Measurements from ENCODE around the gene OR4F15.
"Not testable (repeated sequence)": the region's sequence is repeated elsewhere in the genome, so short reads cannot be mapped to it uniquely, and the experiment has no call there.

The OR4F15 gene

DNA sequence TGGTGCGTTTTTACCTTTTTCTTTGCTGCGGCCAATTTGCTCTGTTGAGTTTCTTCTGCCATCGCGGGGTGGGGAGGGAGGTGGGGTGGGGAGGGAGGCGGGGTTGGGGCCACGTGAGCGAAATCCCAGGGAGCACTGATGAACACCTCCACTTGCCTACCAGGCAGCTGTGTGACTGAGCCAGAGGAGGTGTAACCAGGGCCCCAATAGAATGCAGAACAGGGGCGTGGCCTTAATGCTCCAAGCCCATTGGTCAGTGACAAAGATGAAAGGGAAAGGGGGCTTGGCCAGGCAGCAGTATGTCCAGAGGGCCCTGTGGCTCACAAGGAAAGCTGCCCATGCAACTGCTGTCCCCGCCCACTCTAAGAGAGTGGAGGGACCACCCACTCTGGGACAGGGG lies 30.1 kb upstream of the OR4F15 start:
- Histone ChIP-seq H3K27ac (ENCODE audit: low read depth, low read length) (no peak overlapping the region), H3K4me1 (ENCODE audit: control insufficient read depth, low read length) (no peaks in the 10 kb centered on the region), H3K36me3 (ENCODE audit: control insufficient read depth, low read length) (no peaks in the 10 kb centered on the region), H3K9me2 (replicated peaks; ENCODE audit: control insufficient read depth, low read length) (no peaks in the 10 kb centered on the region), H3F3A (ENCODE audit: control insufficient read depth, insufficient read depth) (no peaks in the 10 kb centered on the region), H3K4me3 (ENCODE audit: low read length) (no peak overlapping the region), H3K4me2 (ENCODE audit: low read length) (no peak overlapping the region), H3K79me2 (ENCODE audit: control insufficient read depth, low read length) (no peaks in the 10 kb centered on the region), H3K9me3 (ENCODE audit: control insufficient read depth, insufficient read depth, low read length) (no peaks in the 10 kb centered on the region), H4K20me1 (ENCODE audit: control insufficient read depth, insufficient read depth, low read depth, low read length) (no peaks in the 10 kb centered on the region), H3K27me3 (ENCODE audit: control insufficient read depth, low read length) (peaks cover 6% of the 10 kb centered on the region; the same call in 1 of the 2 replicates)
- no peak for TF ChIP-seq EZH2phosphoT487 (IDR thresholded peaks at IDR 0.05; ENCODE audit: borderline replicate concordance, low read length)
- TF ChIP-seq, protein P1, sequence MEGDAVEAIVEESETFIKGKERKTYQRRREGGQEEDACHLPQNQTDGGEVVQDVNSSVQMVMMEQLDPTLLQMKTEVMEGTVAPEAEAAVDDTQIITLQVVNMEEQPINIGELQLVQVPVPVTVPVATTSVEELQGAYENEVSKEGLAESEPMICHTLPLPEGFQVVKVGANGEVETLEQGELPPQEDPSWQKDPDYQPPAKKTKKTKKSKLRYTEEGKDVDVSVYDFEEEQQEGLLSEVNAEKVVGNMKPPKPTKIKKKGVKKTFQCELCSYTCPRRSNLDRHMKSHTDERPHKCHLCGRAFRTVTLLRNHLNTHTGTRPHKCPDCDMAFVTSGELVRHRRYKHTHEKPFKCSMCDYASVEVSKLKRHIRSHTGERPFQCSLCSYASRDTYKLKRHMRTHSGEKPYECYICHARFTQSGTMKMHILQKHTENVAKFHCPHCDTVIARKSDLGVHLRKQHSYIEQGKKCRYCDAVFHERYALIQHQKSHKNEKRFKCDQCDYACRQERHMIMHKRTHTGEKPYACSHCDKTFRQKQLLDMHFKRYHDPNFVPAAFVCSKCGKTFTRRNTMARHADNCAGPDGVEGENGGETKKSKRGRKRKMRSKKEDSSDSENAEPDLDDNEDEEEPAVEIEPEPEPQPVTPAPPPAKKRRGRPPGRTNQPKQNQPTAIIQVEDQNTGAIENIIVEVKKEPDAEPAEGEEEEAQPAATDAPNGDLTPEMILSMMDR (IDR thresholded peaks at IDR 0.05; ENCODE audit: low read depth, low read length, poor library complexity, severe bottlenecking), result no peak

DNA sequence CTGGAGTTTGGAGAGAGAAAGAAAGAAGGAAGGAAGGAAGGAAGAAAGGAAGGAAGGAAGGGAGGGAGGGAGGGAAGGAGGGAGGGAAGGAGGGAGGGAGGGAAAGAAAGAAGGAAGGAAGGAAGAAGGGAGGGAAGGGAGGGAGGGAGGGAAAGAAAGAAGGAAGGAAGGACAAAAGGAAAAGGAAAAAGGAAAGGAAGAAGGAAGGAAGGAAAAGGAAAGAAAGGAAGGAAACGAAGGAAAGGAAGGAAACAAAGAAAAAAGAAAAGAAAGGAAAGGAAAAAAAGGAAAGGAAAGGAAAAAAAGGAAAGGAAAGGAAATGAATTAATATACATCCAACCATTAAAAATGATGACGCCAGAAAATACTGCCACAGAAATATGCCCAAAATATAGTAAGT lies 27.4 kb upstream of the OR4F15 start:
- Histone ChIP-seq H3K27me3 (ENCODE audit: control insufficient read depth, low read length) (peaks cover 6% of the 10 kb centered on the region; the same call in 1 of the 2 replicates), H3F3A (ENCODE audit: control insufficient read depth, insufficient read depth) (no peaks in the 10 kb centered on the region), H3K9me3 (ENCODE audit: control insufficient read depth, insufficient read depth, low read length) (no peaks in the 10 kb centered on the region), H3K4me2 (ENCODE audit: low read length) (no peak overlapping the region), H3K79me2 (ENCODE audit: control insufficient read depth, low read length) (no peaks in the 10 kb centered on the region), H3K36me3 (ENCODE audit: control insufficient read depth, low read length) (no peaks in the 10 kb centered on the region), H4K20me1 (ENCODE audit: control insufficient read depth, insufficient read depth, low read depth, low read length) (no peaks in the 10 kb centered on the region), H3K4me1 (ENCODE audit: control insufficient read depth, low read length) (no peaks in the 10 kb centered on the region), H3K27ac (ENCODE audit: low read depth, low read length) (no peak overlapping the region), H3K4me3 (ENCODE audit: low read length) (no peak overlapping the region), H3K9me2 (replicated peaks; ENCODE audit: control insufficient read depth, low read length) (no peaks in the 10 kb centered on the region)
- no peak for TF ChIP-seq EZH2phosphoT487 (IDR thresholded peaks at IDR 0.05; ENCODE audit: borderline replicate concordance, low read length)
- TF ChIP-seq, protein P1 (IDR thresholded peaks at IDR 0.05; ENCODE audit: low read depth, low read length, poor library complexity, severe bottlenecking), result no peak

DNA sequence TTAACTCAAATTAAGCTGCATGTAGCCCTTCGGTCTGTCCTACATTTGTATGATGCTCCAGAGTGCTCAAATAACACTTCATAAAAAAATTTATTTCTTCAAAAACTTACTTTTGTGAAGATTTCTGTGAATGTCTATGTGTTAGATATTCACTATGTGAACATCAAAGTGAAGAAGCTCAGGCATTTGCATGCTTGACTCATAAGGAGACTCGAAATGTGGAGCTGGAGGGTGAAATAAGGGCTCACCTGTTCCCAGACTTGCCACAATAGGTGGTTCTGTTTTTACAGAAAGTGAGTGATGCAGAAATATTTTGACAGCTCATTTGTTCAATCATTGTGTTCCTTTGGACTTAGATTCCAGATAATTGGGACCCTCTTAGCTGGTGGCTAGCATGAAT lies 25.6 kb upstream of the OR4F15 start:
- not testable (repeated sequence) for H3K9me3 ChIP-seq (ENCODE audit: control insufficient read depth, insufficient read depth, low read length); H3K79me2 ChIP-seq (ENCODE audit: control insufficient read depth, low read length); H3K4me1 ChIP-seq (ENCODE audit: control insufficient read depth, low read length); H3F3A ChIP-seq (ENCODE audit: control insufficient read depth, insufficient read depth); H3K9me2 ChIP-seq (replicated peaks; ENCODE audit: control insufficient read depth, low read length); H3K4me3 ChIP-seq (ENCODE audit: low read length); H3K36me3 ChIP-seq (ENCODE audit: control insufficient read depth, low read length); H3K27ac ChIP-seq (ENCODE audit: low read depth, low read length); H3K27me3 ChIP-seq (ENCODE audit: control insufficient read depth, low read length); H3K4me2 ChIP-seq (ENCODE audit: low read length); H4K20me1 ChIP-seq (ENCODE audit: control insufficient read depth, insufficient read depth, low read depth, low read length)

DNA sequence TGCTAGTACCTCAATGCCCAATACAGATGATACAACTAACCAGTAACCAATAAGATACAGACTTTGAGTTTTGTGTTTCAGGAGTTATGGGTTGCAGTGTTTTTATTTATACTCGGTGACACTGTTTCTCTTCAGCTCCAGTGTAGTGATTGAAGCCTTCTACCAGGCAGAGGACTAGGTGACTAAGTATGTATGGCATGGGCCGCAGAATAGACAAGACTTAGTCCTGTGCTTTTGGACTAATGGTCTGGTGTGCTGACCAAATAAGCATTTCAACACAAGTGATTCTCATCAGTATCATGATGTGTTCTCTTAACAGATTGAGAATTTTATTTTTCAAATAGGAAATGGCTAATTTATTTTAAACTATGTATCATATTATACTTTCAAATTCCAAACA lies 24.0 kb upstream of the OR4F15 start:
- H3K4me1 ChIP-seq (ENCODE audit: control insufficient read depth, low read length); H3K27ac ChIP-seq (ENCODE audit: low read depth, low read length); H3K79me2 ChIP-seq (ENCODE audit: control insufficient read depth, low read length); H3K27me3 ChIP-seq (ENCODE audit: control insufficient read depth, low read length); H3K9me3 ChIP-seq (ENCODE audit: control insufficient read depth, insufficient read depth, low read length); H3K36me3 ChIP-seq (ENCODE audit: control insufficient read depth, low read length); H3K9me2 ChIP-seq (replicated peaks; ENCODE audit: control insufficient read depth, low read length); H3K4me2 ChIP-seq (ENCODE audit: low read length); H4K20me1 ChIP-seq (ENCODE audit: control insufficient read depth, insufficient read depth, low read depth, low read length); H3F3A ChIP-seq (ENCODE audit: control insufficient read depth, insufficient read depth); H3K4me3 ChIP-seq (ENCODE audit: low read length): not testable (repeated sequence)

DNA sequence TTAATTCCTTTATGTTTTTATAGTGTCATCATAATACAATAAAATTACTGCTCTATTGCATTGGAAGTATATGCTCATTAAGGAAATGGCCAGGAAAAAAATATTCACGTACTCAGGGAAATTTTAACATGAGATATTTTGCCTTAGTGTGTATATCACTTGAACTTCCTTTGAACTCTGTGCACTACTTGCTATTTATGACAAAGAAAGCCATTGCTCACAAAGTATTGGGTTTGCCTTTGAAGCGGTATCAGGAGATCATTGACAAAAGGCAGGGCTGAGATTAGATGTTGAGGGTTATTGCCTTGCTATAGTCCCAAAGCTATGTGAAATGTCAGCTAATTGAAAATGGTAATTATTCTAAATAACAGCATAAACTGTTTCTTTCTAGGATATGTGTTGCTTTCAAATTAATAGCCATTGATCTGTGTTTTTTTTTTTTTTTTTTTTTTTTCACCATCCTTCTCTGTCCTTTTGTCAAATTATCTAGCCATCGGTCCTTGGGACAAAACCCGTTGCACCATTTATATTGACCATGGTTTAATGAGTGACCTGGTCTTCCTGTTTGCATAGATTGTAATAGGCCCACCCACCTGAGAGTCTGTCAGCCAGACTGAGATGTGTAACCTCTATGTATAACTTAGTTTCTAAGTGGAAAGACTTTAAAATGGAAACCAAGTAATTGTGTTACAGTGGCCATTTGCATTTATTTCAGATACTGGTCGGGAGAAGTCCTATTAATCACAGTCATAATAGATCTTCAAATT lies 23.3 kb upstream of the OR4F15 start:
- not testable (repeated sequence) for H3K36me3 ChIP-seq (ENCODE audit: control insufficient read depth, low read length); H3F3A ChIP-seq (ENCODE audit: control insufficient read depth, insufficient read depth); H3K4me3 ChIP-seq (ENCODE audit: low read length); H3K27me3 ChIP-seq (ENCODE audit: control insufficient read depth, low read length); H3K9me2 ChIP-seq (replicated peaks; ENCODE audit: control insufficient read depth, low read length); H3K9me3 ChIP-seq (ENCODE audit: control insufficient read depth, insufficient read depth, low read length); H4K20me1 ChIP-seq (ENCODE audit: control insufficient read depth, insufficient read depth, low read depth, low read length); H3K4me1 ChIP-seq (ENCODE audit: control insufficient read depth, low read length); H3K79me2 ChIP-seq (ENCODE audit: control insufficient read depth, low read length); H3K4me2 ChIP-seq (ENCODE audit: low read length); H3K27ac ChIP-seq (ENCODE audit: low read depth, low read length)

DNA sequence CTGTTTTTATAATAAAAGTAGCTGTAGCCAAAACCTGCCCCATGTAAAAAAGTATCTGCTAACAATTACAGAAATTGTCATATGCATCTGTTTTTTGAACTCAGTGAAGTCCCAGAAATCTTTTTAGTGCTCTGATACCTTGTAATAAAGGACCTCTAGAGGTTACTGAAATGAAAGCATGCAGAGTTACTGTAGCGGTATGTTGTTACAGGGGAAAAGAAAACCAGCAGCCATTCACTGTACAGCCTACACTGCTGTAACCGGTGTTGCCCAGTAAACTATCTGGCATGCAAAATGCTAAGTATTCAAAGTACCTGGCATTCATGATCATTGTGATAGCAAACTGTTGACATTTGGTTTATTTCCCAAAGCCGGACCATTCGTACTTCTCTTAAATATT lies 21.3 kb upstream of the OR4F15 start:
- not testable (repeated sequence) for H3F3A ChIP-seq (ENCODE audit: control insufficient read depth, insufficient read depth); H3K4me3 ChIP-seq (ENCODE audit: low read length); H3K36me3 ChIP-seq (ENCODE audit: control insufficient read depth, low read length); H3K4me2 ChIP-seq (ENCODE audit: low read length); H3K4me1 ChIP-seq (ENCODE audit: control insufficient read depth, low read length); H3K79me2 ChIP-seq (ENCODE audit: control insufficient read depth, low read length); H3K27me3 ChIP-seq (ENCODE audit: control insufficient read depth, low read length); H3K27ac ChIP-seq (ENCODE audit: low read depth, low read length); H3K9me2 ChIP-seq (replicated peaks; ENCODE audit: control insufficient read depth, low read length); H3K9me3 ChIP-seq (ENCODE audit: control insufficient read depth, insufficient read depth, low read length); H4K20me1 ChIP-seq (ENCODE audit: control insufficient read depth, insufficient read depth, low read depth, low read length)
